BE2C (cell line): ENCODE measurements around the gene COL11A2.

Experiments used
- DNase-seq: peaks from one replicate; pipeline ENCODE4 v3.0.0-alpha.2; 2020
- H3K27me3 ChIP-seq: fragments of 250-450 bp; sonication (Bioruptor Pico); 2 replicates; pipeline ENCODE4 v1.5.1; 2020; ENCODE audit warnings: mild to moderate bottlenecking
- H3K36me3 ChIP-seq: fragments of 250-450 bp; sonication (Bioruptor Pico); 2 replicates; pipeline ENCODE4 v1.5.1; 2020; ENCODE audit warnings: mild to moderate bottlenecking
- H3K4me1 ChIP-seq: fragments of 250-450 bp; sonication (Bioruptor Pico); 2 replicates; pipeline ENCODE4 v1.5.1; 2020
- H3K4me3 ChIP-seq: 2 replicates; pipeline ENCODE4 v1.5.1; 2011; ENCODE audit warnings: low read depth, low read length
- H3K9me3 ChIP-seq: fragments of 250-450 bp; sonication (Bioruptor Pico); 2 replicates; pipeline ENCODE4 v1.5.1; 2020
- CTCF ChIP-seq: IDR thresholded peaks from 2 replicates; pipeline ENCODE4 v1.5.1; 2012; ENCODE audit warnings: mild to moderate bottlenecking, low read depth, low read length

Gene COL11A2

GRCh38 chr6:33190504-33191107 lies 1.7 kb downstream of the COL11A2 start:
- no peak for TF ChIP-seq CTCF
- peaks cover 6% of the 10 kb centered on the region for H3K4me1 ChIP-seq
- H3K9me3 ChIP-seq = no peaks in the 10 kb centered on the region
- H3K36me3 ChIP-seq = peaks cover 10% of the 10 kb centered on the region
- no peak for DNase-seq
- H3K27me3 ChIP-seq = peaks cover 11% of the 10 kb centered on the region
- H3K4me3 ChIP-seq = no peak overlapping the region

DNA sequence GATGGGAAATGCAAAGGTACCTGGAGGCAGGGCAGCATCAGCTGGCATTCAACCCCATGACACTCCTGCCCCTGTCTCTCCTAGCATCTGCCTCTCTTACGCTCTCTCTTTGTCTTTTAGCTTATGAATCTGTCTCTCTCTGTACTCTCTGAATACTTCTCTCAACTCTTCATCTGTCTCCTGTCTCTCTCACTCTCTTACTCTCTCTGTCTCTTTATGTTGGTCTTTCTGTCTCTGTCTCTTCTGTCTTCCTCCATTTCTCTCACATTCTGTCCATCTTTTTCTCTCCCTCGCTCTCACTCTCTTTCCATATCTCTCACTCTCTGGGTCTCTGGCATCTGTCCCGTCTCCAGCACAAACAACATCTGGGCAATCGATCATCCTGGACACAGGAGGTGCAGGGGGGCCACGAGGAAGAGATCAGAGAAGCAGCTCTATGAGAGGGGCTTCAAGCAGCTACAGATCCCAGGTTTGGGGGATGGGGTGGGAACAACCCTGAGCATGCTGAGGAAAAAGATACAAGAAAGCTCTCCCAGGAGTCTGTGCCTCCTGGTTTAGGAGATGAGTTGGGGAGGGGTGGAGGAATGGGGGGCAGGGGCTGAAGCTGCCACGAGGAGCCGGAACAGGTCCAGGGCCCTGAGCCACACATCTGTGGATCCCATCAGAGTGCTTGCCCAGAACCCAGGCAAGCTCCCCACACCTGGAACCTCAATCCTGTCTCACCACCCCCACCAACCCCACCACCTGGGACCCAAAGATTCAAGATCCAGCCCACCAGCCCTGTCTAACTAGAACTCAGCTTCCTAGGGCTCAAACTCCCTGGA lies 2.4 kb downstream of the COL11A2 start:
- Histone ChIP-seq H3K27me3 (peaks cover 11% of the 10 kb centered on the region), H3K4me3 (no peak overlapping the region), H3K36me3 (peaks cover 3% of the 10 kb centered on the region), H3K4me1 (peaks cover 6% of the 10 kb centered on the region), H3K9me3 (no peaks in the 10 kb centered on the region)
- DNase-seq = no peak
- no peak for TF ChIP-seq CTCF

GRCh38 chr6:33189164-33189563 lies 3.1 kb downstream of the COL11A2 start:
- peaks cover under 1% of the 10 kb centered on the region for H3K36me3 ChIP-seq
- no peak for DNase-seq
- H3K4me1 ChIP-seq = peaks cover 6% of the 10 kb centered on the region
- H3K9me3 ChIP-seq = no peaks in the 10 kb centered on the region
- H3K27me3 ChIP-seq = peaks cover 11% of the 10 kb centered on the region
- no peak overlapping the region for H3K4me3 ChIP-seq
- TF ChIP-seq CTCF = no peak

- TF ChIP-seq CTCF = no peak
- Histone ChIP-seq H3K27me3 (peaks cover 8% of the 10 kb centered on the region), H3K4me1 (peaks cover 6% of the 10 kb centered on the region), H3K9me3 (no peaks in the 10 kb centered on the region), H3K36me3 (no peaks in the 10 kb centered on the region), H3K4me3 (no peak overlapping the region)
- DNase-seq = no peak
Observed at GRCh38 chr6:33187809-33188208, 4.5 kb downstream of the COL11A2 start.

DNA sequence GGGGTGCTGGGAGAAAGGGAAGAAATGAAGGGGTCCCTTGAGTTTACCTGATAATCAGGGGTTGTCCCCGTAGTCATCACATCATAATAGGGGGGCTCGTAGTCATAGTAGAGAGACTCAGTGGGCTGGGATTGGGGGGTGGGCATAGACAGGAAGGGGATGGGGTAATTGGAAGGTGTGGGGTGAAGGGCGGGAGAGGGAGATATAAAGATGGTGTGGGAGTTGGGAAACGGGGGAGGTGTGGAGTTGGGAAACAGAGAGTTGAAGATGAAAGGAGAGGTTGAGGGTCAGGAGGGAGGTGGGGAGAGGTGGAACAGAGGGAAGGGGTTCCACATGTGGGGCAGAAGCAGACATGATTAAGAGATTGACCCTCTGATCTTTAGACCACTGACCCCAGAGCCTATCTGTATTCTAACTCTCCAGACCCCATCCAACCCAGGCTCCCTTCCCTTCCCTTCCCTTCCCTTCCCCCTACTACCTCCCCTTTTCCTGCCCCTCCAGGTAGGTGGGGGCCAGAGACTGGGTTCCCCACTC lies 6.5 kb downstream of the COL11A2 start:
- no peak for TF ChIP-seq CTCF
- no peak overlapping the region for H3K4me3 ChIP-seq
- H3K4me1 ChIP-seq = no peaks in the 10 kb centered on the region
- H3K36me3 ChIP-seq = no peaks in the 10 kb centered on the region
- H3K27me3 ChIP-seq = no peaks in the 10 kb centered on the region
- DNase-seq = no peak
- H3K9me3 ChIP-seq = no peaks in the 10 kb centered on the region

- Histone ChIP-seq H3K27me3 (no peaks in the 10 kb centered on the region), H3K9me3 (no peaks in the 10 kb centered on the region), H3K4me3 (no peak overlapping the region), H3K4me1 (no peaks in the 10 kb centered on the region), H3K36me3 (no peaks in the 10 kb centered on the region)
- no peak for DNase-seq
- no peak for TF ChIP-seq CTCF
Observed at GRCh38 chr6:33185190-33185589, 7.1 kb downstream of the COL11A2 start.
